Camera-type eye (tissue), 1 donor: ENCODE results near the gene TRPM8. TPM values are rescaled to one million over a fixed set of nuclear protein-coding genes. Genes with fewer than 3 reads are reported as not detected.

Experiments used
- total RNA-seq: library from RNA; depleted of rRNA; stranded (reverse); fragments of >200 nt; gene quantifications from one replicate; pipeline ENCODE4 v1.2.3, GENCODE V29; 2014

TRPM8 gene
- total RNA-seq = 3.0 TPM

GRCh38 chr2:233917116-233917515 lies at the start of gene TRPM8:
TSS of gene TRPM8 (plus strand) at chr2:233917373. CDS start at chr2:233926538, 9,165 bp downstream.

GRCh38 chr2:233867993-233868532 lies 49.1 kb upstream of the TRPM8 start, which contains the start of gene MSL3B:
TSS of gene MSL3B (minus strand) at chr2:233868386.

DNA sequence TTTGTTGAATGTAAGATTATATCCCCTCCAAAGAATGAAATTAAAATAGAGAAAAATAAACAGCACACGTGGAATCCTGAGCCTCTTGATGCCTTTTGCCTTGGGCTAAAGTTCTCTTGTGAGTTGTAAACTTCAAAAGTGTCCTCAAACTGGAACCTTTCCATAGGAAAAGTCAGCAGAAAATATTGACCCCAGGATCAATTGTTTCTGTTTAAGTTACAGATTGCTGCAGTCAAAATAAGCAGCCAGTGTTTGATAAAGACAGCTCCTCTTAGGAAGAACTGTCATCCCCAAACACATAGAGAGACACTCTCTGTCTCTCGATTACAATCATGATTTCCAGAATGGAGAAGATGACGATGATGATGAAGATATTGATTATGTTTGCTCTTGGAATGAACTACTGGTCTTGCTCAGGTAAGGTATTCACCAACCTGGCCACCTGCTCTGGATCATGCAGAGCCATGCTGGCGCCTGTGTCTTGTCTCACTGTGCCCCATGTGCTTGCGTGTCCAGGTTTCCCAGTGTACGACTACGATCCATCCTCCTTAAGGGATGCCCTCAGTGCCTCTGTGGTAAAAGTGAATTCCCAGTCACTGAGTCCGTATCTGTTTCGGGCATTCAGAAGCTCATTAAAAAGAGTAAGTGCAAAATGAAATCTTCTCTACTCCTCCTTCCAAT lies 133.4 kb downstream of the TRPM8 start, which contains the start of gene SPP2:
SPP2 (plus strand) TSS at position 248 of the 681 bp plus-strand sequence; CDS start at position 333, 85 bp downstream.

Other genes with a start within 250 kb of the TRPM8 start
- gene UGT1A9, start 245.5 kb upstream of the TRPM8 start, total RNA-seq = not detected
- gene UGT1A7, start 235.5 kb upstream of the TRPM8 start, total RNA-seq = not detected
- gene UGT1A6, start 224.5 kb upstream of the TRPM8 start, total RNA-seq = 0.55 TPM
- gene UGT1A5, start 204.5 kb upstream of the TRPM8 start, total RNA-seq = 0.16 TPM
- gene UGT1A4, start 198.6 kb upstream of the TRPM8 start, total RNA-seq = not detected
- not detected for gene UGT1A3, start 188.3 kb upstream of the TRPM8 start, total RNA-seq
- not detected for gene UGT1A1, start 157.1 kb upstream of the TRPM8 start, total RNA-seq
- not detected for gene MROH2A, start 139.0 kb upstream of the TRPM8 start, total RNA-seq
- 9.8 TPM for gene HJURP, start 62.8 kb upstream of the TRPM8 start, total RNA-seq
- gene SPP2, start 133.3 kb downstream of the TRPM8 start, total RNA-seq = not detected